HG03095 (cell line): Measurements from ENCODE around the gene KLRF1.

Experiments
- ATAC-seq: cut with Tn5 transposase; IDR thresholded peaks from one replicate; pipeline ENCODE4 v1.9.1; 2021; ENCODE audit warnings: moderate library complexity; ENCODE audit not compliant: unreplicated experiment

KLRF1 gene, protein sequence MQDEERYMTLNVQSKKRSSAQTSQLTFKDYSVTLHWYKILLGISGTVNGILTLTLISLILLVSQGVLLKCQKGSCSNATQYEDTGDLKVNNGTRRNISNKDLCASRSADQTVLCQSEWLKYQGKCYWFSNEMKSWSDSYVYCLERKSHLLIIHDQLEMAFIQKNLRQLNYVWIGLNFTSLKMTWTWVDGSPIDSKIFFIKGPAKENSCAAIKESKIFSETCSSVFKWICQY

DNA sequence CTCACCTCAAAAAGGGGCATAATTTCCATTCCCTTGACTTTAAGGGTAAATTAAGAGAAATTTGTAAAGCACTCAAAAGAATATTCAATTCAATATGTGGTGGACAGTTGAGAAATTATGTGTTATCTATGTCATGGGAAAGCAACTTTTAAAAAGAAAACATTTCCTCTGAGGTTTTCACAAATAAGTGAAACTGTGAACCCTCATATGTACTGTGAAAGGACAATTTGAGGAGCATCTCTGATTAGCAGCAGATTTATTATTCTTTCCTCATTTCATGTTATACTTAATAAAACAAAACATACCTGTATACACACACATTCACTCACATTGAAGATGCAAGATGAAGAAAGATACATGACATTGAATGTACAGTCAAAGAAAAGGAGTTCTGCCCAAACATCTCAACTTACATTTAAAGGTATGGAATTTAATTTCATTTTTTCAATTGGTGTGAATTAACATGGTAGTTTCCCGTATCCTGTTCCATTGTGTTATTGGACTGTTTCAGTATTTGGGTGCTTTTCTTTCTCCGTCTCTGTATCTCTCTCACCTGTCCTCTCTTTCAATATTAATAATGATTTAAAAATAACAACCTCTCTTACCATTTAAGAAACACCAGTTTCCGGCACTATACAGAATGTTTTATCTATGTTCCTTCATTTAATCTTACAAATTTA, at the start of gene KLRF1:
Gene KLRF1 (plus strand): TSS at position 273 of the 680 bp plus-strand sequence. CDS start 64 bp downstream, at position 337.
- no peak for ATAC-seq

DNA sequence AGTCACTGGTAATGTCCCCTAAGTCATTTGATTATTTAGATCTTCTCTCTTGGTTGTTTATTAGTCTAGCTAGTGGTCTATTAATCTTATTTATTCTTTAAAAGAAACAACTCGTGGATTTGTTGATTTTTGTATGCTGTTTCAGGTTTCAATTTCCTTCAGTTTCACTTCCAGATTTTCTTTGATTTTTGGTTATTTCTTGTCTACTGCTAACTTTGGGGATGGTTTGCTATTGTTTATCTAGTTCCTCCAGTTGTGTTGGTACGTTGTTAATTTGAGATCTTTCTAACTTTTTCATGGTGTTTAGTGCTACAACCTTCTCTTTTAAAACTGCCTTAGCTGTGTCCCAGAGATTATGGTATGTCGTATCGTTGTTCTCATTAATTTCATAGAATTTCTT, 48.1 kb upstream of the KLRF1 start:
- ATAC-seq: no peak

DNA sequence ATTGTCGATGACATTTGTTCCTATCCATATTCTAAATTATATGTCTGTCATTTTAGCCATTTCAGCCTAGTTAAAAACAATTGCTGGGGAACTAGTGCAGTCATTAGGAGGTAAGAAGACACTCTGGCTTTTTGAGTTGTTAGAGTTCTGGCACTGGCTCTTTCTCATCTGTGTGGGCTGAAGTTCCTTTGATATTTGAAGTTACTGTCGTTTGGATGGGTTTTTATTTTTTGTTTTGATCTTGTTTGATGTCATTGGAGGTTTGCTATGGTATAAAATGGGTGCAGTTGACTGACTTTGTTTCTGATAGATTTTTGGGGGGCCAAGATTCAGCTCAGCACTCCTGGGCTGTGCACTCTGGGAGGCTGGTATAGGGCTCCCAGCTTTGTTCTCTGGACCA, 45.9 kb upstream of the KLRF1 start:
- no peak for ATAC-seq

DNA sequence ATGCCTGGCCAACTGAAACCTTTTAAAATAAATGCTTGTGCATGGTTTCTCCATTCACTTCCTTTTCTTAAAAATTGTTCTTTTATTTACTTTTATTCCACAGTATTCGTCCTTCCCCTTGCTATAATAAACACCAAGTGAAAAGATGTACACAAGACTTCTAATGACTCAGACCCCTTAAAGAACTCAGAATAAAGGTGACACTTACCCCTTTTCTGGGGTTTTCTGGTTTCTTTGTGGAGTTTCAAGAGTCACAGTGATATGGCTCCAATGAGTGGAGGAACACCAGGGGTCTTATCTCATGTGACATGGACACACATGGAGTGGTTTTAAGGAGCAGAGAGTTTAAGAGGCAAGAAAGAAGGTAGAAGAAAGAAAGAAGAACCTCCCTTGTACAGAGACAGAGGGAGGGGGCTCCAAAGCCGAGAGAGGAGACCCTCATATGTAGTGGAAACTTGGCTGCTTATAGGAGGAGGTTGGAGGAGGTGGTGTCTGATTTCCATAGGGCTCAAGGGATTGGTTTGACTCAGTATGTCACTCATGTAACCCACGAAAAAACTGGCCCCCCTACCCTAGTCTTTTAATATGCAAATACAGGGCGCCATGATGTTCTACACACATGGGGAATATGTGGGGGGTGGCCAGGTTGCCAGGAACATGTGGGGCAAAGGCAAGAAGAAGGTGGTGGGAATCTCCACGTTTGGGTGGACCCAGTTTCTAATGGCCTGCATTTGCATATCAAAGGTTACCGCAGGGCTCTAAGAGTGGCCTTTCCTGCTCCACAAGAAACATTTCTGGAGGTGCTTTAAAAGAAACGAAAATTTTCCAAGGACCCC, 44.5 kb upstream of the KLRF1 start:
- ATAC-seq: no peak

DNA sequence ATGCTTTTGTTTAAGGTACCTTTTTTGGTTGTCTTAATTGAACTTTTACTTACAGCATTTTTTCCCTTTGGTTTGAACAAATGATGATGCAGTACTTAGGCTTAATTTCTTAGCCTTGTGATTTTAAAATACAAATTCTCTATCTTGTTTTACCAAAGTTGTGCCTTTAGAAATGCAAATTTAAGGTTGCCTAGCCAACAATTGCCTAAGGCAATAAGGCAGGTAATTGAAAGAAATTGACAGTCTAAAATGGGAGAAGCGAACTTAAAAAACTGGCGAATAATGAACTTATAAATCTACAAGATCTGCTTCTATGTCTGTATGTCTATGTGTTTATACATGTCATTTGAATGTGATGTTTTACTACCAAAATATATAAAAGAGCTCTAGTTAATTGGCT, 43.0 kb upstream of the KLRF1 start:
- no peak for ATAC-seq

DNA sequence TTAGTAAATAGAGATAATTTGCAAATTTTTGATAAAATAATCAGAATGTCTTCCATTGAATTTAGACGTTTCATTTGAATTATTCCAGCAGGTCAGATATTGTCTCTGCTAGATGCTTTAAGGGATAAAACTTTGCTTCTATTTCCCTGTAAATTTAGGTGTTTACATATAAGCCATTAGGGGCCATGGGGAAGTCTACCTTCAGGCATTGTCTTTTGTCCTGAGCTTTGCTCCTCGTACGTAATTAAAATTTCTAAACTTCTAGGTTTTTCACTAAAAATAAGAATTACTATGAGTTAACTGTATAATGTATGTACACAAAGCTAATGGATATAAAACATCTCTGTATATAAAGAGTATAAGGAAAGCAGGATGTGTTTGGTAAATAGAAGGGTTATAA, 42.5 kb upstream of the KLRF1 start:
- ATAC-seq: no peak

DNA sequence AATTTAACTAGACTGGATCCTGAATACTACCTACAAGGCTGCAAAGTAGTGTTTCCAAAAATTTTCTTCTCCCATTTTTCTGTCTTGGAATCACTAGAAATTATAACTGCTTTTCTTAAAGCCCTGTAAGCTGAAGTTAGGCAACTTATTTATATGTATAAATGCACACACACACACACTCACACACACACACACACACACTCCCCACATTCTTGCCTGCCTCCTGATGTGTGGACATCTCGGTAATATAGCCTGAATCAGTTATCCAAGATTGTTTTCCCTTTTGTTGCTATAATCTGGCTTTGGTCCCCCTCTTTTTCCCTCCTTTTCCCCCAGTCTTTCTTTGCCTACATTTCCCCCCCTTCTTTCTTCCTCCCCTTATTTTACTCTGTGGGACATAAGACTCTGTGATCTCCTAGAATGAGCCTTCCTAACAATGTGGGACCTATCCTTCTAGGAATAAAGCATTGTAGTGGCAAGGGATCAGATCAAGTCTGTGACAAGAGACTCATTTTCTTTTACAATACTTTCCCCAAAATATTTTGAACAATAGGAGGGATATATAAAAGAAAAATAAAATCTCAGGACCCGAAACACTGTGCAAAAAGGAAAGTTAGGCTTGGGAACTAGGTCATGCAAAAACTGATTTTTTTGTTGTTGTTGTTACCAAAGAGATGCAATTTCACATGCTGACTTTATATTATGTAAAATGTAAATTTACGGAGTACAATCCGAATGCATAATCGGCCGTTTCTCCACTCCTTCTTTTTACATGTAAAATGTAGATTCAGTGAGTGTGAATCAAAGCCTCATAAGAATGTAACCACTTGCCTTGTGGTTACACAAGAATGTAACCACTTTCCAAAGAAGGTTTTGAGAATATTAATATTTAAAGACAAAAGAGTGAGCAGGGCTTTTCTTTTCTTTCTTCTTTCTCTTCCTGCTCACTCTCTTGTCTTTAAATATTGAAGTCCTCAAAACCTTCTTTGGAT, 40.3 kb upstream of the KLRF1 start:
- ATAC-seq: no peak

DNA sequence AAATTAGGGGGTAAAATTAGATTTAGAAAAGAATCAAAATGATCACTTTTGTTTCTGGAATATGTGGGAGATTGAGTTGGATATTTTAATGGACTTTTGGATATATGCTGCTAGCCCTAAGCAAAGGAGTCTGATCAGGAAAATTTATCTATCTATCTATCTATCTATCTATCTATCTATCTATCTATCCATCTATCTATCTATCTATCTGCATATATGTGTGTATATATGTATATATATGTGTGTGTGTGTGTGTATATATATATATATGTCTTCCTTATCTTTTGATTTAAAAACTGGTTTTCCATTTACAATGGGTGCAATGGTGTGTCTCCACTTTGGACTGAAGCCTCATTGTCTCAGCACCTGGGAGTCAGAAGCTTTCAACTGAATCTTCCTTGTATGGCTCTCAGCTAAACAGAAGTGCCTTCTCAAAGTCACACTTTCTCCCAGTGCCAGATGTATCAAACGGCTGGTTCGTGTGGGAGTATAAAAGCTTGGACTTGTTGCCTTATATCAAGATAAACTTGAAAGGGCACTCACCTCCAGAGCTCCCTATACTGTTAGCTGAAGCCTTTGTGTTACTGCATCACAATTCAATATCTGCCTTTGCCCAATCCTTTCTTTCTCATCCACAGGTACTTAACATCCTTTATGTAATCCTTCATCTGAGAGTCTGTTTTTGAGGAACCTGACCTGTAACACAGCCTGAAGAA, 34.9 kb upstream of the KLRF1 start:
- ATAC-seq: no peak

DNA sequence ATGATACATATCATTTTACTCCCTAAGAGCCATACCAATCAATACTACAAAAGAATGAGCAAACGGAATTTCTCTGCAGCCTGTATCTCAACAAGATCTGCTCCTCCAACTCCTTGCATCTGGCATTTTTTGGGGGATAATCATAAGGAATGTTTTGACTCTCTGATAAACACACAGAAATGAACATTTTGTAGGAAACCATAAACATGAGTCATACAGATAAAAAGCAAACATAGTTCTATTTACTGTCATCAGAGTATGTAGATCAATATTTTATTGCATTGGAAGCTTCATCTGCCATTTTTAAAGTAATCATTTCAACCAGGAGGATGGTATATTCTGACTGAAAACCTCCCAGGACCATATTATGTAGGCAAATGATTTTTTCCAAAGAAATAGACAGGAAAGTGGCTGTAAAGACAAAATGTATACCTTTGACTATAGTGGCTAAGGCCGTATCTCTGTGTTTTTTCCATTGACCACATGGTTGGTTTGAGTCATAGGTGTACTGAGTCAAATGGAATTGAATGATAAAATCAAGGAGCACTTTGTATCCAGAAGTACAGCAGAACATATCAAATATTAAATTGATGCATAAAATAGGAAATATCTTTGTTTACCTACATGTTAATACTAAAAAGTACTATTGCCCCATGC, 34.2 kb upstream of the KLRF1 start:
- no peak for ATAC-seq

DNA sequence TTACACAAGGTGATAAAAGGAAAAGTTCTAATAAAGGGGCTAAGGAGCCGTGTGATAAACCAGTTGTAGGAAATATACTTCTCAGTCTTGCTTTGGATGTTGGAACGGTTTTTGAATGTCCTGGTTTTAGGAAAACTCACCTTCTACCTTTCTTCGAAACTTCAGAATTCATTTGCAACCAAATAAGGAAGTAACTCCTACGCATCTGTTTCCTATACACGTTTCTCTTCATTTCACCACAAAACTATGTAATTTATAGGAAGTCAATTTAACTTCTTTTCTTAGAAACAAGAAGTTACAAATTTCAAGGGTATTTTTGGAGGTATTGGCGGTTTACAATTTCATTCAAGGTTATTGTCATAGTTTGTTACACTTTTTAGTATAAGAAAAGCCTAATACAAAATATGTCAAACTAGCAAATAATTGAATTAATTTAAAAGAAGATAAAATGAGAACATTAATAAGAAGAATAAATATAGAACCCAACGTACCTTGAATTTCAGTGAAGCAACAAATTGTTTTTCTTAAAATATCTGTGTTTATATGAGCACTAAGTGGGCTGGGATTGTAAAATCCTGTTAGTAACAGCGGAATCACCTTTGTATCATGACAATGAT, 33.4 kb upstream of the KLRF1 start:
- no peak for ATAC-seq

DNA sequence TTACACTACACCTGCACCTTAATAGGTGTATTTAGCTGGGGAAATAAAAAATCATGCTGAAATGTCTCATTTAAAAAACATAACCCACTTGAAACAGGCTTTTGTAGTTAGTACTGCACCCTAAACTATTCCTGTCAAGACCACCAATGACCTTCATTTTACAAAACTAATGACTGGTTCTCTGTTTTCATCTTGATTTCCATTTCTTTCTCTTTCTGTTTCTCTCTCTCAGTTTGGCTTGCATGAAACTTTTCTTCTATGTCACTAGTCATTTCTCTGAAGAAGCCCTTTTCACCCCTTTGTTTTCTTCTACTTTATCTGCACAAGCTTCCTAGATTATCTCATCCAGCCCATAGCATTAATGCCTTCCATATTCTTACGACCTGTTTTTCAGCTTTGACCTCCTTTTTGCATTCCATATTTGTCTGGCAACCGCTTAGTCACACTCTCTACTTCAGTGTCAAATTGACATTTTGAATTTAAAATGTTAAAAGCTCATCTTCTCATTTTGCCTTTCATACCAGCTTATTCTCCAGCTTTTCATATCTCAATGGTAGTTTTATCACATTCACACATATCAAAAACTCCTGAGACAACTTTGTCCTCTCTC, 32.7 kb upstream of the KLRF1 start:
- peak; percentile 40 for ATAC-seq

DNA sequence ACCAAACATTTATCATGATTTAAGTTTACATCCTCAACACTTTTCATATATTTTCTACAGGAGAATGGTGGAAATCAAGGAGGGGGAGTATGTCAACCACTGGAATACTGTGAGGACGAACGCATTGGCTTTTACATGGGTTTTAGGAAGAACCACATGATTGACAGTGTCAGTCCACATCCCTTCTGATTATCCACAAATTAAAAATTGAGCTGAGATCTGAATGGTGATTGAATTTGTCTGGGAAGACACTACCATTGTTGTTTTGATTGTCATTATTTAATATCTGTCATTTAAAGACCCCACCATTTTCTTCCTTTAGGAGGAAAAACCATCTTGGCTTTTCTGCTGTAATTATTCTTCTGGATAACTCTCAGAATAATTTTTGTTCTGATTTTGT, 31.3 kb upstream of the KLRF1 start:
- no peak for ATAC-seq

DNA sequence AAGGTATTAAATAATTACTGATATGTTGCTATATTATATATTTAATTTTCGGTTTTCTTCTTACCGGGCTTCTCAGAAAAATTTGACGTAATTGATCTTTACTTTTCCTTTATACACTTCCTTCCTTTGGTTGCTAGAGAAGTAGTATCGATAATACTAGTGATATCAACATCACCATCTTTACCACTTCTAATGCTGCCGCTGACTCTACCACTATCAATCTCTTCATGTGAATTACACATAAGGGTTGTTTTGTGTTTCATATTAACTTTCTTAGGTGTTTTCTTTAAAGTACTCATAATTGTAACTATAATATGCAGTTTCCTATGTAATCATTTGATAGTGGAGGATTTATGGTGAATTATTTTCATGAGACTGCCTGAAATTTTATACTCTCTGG, 30.9 kb upstream of the KLRF1 start:
- ATAC-seq: no peak

DNA sequence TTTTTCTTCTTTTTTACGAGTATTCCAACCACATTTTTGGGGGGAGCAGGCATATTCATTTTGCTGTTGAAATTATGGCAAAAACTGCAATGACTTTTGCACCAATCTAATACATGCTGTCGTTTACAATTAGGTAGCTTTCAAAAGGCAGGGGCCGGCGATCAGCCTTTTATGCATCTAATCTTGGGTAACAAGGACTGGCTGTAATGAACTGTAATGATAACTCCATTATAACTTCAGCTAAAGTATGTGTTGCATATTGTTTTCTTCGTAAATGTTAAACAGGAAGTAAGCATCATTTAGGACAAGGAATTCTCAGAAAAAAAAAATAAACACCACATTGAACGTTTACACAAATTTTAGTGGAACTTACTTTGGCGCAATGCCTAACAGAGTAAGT, 30.3 kb upstream of the KLRF1 start:
- no peak for ATAC-seq

DNA sequence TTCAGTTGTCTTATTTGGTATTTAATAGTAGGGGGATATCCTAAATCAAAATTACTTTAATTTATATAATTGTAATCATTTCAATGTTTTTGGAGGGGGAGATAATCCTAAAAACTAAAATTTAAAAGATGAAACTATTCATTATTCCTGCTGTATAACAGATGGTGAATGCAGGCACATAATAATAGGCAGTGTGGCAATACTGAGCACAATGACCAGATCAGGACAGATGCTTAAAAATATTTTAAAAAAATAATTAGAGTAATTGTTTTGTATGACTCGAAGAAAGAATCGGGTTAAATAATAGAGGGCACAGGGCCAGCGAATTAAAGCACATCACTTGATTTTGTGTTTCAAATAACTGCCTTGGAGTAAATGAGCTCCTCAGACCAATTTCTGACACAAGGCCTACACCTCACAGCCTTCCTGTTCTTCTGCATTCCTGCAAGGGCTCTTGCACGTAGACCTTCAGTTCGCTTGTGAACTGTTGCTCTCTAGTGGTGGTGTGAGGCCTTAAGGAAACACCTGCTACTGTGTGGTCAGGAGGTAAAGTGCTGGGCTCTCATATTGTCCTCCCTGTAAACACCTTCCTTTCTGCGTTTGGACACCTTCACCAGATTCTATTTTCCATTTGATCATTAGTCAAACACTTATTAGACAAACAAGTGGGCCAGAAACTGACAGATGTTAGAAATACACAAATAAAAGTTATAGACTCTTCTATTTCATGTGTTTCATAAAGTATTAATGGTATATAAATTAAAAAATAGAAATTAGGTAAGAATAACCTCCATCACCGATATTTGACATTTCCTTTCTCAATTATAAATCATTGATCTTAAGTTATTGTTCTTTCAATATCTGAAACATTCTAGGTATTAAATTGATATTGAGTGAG, 29.3 kb upstream of the KLRF1 start:
- ATAC-seq: peak; percentile 97

DNA sequence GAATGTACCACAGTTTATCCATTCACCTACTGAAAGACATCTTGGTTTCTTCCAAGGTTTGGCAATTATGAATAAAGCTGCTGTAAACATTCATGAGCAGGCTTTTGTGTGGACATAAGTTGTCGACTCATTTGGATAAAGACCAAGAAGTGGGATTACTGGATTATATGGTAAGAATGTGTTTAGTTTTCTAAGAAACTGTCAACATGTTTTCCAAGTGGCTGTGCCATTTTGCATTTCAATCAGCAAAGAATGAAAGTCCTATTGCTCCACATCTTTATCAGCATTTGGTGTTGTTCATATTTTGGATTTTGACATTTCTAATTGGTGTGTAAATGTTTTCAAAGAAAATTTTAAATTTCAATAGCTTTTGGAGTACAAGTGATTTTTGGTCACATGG, 27.3 kb upstream of the KLRF1 start:
- ATAC-seq: no peak

DNA sequence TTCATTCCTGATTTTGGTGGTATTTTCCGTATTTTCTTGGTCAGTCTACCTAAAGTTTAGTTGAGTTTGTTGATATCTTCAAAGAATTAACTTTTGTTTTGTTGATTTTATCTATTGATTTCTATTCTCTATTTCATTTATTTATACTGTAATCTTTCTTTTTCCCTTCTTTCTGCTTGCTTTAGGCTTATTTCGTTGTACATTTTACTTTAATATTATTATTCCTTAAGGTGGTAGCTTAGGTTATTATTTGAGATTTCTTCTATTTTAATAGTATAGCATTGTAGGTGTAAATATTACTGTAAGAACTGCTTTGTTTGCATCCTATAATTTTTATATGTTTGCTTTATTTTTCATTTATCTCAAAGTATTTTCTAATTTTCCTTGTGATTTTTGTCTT, 21.4 kb upstream of the KLRF1 start:
- ATAC-seq: no peak

DNA sequence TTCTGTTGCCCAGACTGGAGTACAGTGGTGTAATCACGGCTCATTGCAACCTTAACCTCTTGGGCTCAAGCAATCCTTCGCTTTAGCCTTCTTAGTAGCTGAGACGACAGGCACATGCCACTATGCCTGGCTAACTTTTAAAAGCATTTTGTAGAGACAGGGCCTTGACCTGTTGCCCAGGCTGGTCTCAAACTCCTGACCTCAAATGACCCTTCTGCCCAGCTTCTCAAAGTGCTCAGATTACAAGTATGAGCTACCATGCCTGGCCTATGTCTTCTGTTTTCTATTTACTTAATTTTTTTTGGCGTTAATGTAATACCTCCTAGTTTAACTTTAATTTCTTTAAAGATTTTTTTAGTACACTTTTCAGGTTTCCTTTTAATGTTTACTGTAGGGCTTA, 20.6 kb upstream of the KLRF1 start:
- no peak for ATAC-seq
